Measurements from ENCODE around the gene MYPOP. TPM values are rescaled to one million over a fixed set of nuclear protein-coding genes. Genes with fewer than 3 reads are reported as not detected.

MYPOP gene
- total and polyA plus RNA-seq, 2 of the 13 experiments (the other 11 are each of a cell fraction or from before 2014, with no cell fraction given): 2.3 to 2.7 TPM

DNA sequence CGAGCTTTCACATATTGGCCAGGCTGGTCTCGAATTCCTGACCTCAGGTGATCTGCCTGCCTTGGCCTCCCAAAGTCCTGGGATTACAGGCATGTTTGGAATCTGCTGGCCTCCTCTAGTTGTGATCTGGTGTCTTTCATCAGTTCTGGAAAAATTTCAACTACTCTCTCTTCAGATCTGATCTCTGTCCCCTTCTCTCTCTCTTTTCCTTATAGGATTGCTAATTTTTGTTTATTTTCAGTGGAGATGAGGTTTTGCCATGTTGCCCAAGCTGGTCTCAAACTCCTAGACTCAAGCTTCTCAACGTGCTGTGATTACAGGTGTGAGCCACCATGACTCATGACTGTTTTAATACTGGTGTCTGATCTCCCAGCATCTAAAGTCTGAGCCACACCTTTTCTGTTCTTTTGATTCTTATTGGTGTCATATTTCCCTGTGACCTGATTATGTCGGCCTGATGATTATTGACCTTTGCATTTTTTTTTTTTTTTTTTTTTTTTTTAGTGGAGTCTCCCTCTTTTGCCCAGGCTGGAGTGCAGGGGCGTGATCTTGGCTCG is 22.6 kb upstream of the MYPOP start:
- Histone ChIP-seq H3K9me3 (ENCODE audit: low read length) (no peaks in the 10 kb centered on the region), H3K27ac (ENCODE audit: extremely low read length, insufficient read depth, low read length) (no peak overlapping the region), H3K36me3 (replicated peaks in 1 of 2; ENCODE audit: control insufficient read depth in 1 of 2, insufficient read depth in 2 of 2, low read length in 2 of 2) (no peaks in the 10 kb centered on the region), H3K4me1 (ENCODE audit: insufficient read depth, low read length) (peaks cover 30% of the 10 kb centered on the region), H3K79me2 (ENCODE audit: insufficient read depth, low read length) (no peaks in the 10 kb centered on the region), H3K4me3 (replicated peaks in 1 of 3; ENCODE audit: insufficient read depth in 1 of 3, low read depth in 2 of 3, low read length in 3 of 3) (no peak overlapping the region), H3K9ac (ENCODE audit: insufficient read depth, low read depth, low read length) (no peak overlapping the region), H2AFZ (ENCODE audit: low read length) (no peak overlapping the region), H4K20me1 (ENCODE audit: insufficient read depth, low read length) (no peaks in the 10 kb centered on the region), H3K4me2 (ENCODE audit: low read depth, low read length) (no peak overlapping the region), H3K27me3 (ENCODE audit: control insufficient read depth in 1 of 2, insufficient read depth in 2 of 2, low read length in 2 of 2) (peaks cover 0 to 8% of the 10 kb centered on the region in 2 experiments; a peak in 2 of 5 replicates)
- TF ChIP-seq ADNP (CRISPR knock-in tag; IDR thresholded peaks at IDR 0.05) (no peak), ZNF589 (CRISPR knock-in tag; conservative IDR thresholded peaks at IDR 0.05) (no peak), ZMYM2 (CRISPR knock-in tag; IDR thresholded peaks at IDR 0.05) (0 out of 2 replicates have a peak, but pooled peaks have one; percentile 12)
- FAIRE-seq (no peak), DNase-seq (ENCODE audit: low spot score) (no peak), ATAC-seq (no peak)
- 32% methylated on average over 6 of the region's 6 CpGs for WGBS (ENCODE audit: low lambda C conversion rate)
- ChIA-PET POLR2A (no interaction called here), CTCF (ENCODE audit: low intra/inter-chr PET ratio, low total read pairs) (no interaction called here)
- in situ Hi-C loops (cut with HindIII; ENCODE audit: extremely low pct_ligation_motif_present, low pct_unique_long_range_greater_than_20kb): no loop called here
- BruUV-seq (replicated peaks): no TSS peak
- intact Hi-C loops (cut with micrococcal nuclease; ENCODE audit: unreplicated experiment): loop anchor here (10.0 kb wide), 1 partner anchor 70 kb away; the partner anchor contains the start of gene CCDC61

DNA sequence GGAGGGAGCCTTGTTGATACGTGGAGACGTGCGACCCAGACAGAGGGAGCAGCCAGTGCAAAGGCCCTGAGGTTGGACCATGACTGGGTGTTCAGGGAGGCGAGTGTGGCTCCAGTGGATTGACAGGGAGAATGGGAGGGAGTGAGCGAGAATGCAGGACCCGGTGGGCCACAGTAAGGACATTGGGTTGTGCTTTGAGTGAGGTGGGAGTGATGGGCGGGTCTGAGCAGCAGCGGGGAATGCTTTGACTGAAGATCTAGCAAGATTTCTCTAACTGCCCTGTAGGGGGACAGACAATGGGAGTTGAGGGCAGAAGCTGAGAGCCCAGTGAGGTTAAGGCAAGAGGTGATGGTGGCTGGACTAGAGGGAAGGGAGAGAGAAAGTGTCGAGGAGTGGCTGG is 19.9 kb upstream of the MYPOP start:
- H3K27ac ChIP-seq (ENCODE audit: extremely low read length, insufficient read depth, low read length): no peak overlapping the region
- DNase-seq (ENCODE audit: low spot score): peak; percentile 34
- no peak overlapping the region for H2AFZ ChIP-seq (ENCODE audit: low read length)
- no peaks in the 10 kb centered on the region for H4K20me1 ChIP-seq (ENCODE audit: insufficient read depth, low read length)
- peak; percentile 37 for FAIRE-seq
- in situ Hi-C loops (cut with HindIII; ENCODE audit: extremely low pct_ligation_motif_present, low pct_unique_long_range_greater_than_20kb) (no loop called here), intact Hi-C loops (cut with micrococcal nuclease; ENCODE audit: unreplicated experiment) (loop anchor here (10.0 kb wide), 1 partner anchor 73 kb away; the partner anchor contains the start of gene CCDC61)
- no peak overlapping the region for H3K4me3 ChIP-seq (replicated peaks in 1 of 3; ENCODE audit: insufficient read depth in 1 of 3, low read depth in 2 of 3, low read length in 3 of 3)
- H3K4me1 ChIP-seq (ENCODE audit: insufficient read depth, low read length): peaks cover 29% of the 10 kb centered on the region
- peak; percentile 82 for ATAC-seq
- H3K9ac ChIP-seq (ENCODE audit: insufficient read depth, low read depth, low read length): no peak overlapping the region
- WGBS (ENCODE audit: low lambda C conversion rate): 25% methylated on average over 9 of the region's 9 CpGs
- H3K4me2 ChIP-seq (ENCODE audit: low read depth, low read length): no peak overlapping the region
- H3K36me3 ChIP-seq (replicated peaks in 1 of 2; ENCODE audit: control insufficient read depth in 1 of 2, insufficient read depth in 2 of 2, low read length in 2 of 2): no peaks in the 10 kb centered on the region
- no TSS peak for BruUV-seq (replicated peaks)
- ChIA-PET POLR2A (interaction anchor here (0.6 kb wide), 1 partner anchor 20 kb away, joined by 3 read pairs; the partner anchor contains the start of gene MYPOP), CTCF (ENCODE audit: low intra/inter-chr PET ratio, low total read pairs) (no interaction called here)
- H3K27me3 ChIP-seq (ENCODE audit: control insufficient read depth in 1 of 2, insufficient read depth in 2 of 2, low read length in 2 of 2): peaks cover 0 to 11% of the 10 kb centered on the region in 2 experiments; a peak in 1 of 5 replicates
- TF ChIP-seq, protein P1, sequence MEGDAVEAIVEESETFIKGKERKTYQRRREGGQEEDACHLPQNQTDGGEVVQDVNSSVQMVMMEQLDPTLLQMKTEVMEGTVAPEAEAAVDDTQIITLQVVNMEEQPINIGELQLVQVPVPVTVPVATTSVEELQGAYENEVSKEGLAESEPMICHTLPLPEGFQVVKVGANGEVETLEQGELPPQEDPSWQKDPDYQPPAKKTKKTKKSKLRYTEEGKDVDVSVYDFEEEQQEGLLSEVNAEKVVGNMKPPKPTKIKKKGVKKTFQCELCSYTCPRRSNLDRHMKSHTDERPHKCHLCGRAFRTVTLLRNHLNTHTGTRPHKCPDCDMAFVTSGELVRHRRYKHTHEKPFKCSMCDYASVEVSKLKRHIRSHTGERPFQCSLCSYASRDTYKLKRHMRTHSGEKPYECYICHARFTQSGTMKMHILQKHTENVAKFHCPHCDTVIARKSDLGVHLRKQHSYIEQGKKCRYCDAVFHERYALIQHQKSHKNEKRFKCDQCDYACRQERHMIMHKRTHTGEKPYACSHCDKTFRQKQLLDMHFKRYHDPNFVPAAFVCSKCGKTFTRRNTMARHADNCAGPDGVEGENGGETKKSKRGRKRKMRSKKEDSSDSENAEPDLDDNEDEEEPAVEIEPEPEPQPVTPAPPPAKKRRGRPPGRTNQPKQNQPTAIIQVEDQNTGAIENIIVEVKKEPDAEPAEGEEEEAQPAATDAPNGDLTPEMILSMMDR (CRISPR knock-in tag; IDR thresholded peaks at IDR 0.05): peak; percentile 25; the same call in 1 of the 2 replicates
- no peak for TF ChIP-seq ZNF773 (CRISPR knock-in tag; IDR thresholded peaks at IDR 0.05; ENCODE audit: borderline replicate concordance)
- TF ChIP-seq ZMYM3 (CRISPR knock-in tag; IDR thresholded peaks at IDR 0.05): peak; percentile 42; the same call in 1 of the 2 replicates
- H3K79me2 ChIP-seq (ENCODE audit: insufficient read depth, low read length): no peaks in the 10 kb centered on the region
- no peaks in the 10 kb centered on the region for H3K9me3 ChIP-seq (ENCODE audit: low read length)
